Fibroblast of lung (primary cell): Measurements from ENCODE around the gene DDX49. TPM values are rescaled to one million over a fixed set of nuclear protein-coding genes. Genes with fewer than 3 reads are reported as not detected.

Source experiments
- DNase-seq, 2 donors: peaks; one replicate each; pipeline versions ENCODE4 v3.0.0 to v3.0.0-alpha.2; 2010; ENCODE audit warnings: low read depth in 2 of 2
- H2AFZ ChIP-seq: 2 replicates; pipeline ENCODE4 v1.5.1; 2012; ENCODE audit warnings: low read length, control low read depth, inconsistent platforms
- H3K27ac ChIP-seq: 2 replicates; pipeline ENCODE4 v1.5.1; 2011; ENCODE audit warnings: low read length, control low read depth; ENCODE audit not compliant: insufficient read depth
- H3K27me3 ChIP-seq: 2 replicates; pipeline ENCODE4 v1.5.1; 2011; ENCODE audit warnings: mild to moderate bottlenecking, low read length; ENCODE audit not compliant: control insufficient read depth, insufficient read depth
- H3K36me3 ChIP-seq: 2 replicates; pipeline ENCODE4 v1.5.1; 2011; ENCODE audit warnings: low read length; ENCODE audit not compliant: control insufficient read depth, insufficient read depth
- H3K4me1 ChIP-seq: 2 replicates; pipeline ENCODE4 v1.5.1; 2011; ENCODE audit warnings: low read length; ENCODE audit not compliant: control insufficient read depth, insufficient read depth; ENCODE audit errors: extremely low read depth
- H3K4me2 ChIP-seq: 2 replicates; pipeline ENCODE4 v1.5.1; 2011; ENCODE audit warnings: low read length, control low read depth; ENCODE audit not compliant: insufficient read depth; ENCODE audit errors: extremely low read depth
- H3K4me3 ChIP-seq, 4 experiments: fragments of 200-600 bp in 1 of 4; sonication (generic) in 1 of 4; replicated peaks in 1 of 4; 2 replicates each; pipeline ENCODE4 v1.5.1; 2011 to 2016; ENCODE audit warnings: low read length in 4 of 4, low read depth in 3 of 4, mild to moderate bottlenecking in 3 of 4, control low read depth in 2 of 4, inconsistent platforms in 1 of 4, mixed read lengths in 1 of 4; ENCODE audit not compliant: insufficient read depth in 1 of 4; ENCODE audit errors: control extremely low read depth in 1 of 4
- H3K79me2 ChIP-seq: 2 replicates; pipeline ENCODE4 v1.5.1; 2012; ENCODE audit warnings: mild to moderate bottlenecking, low read length, inconsistent platforms; ENCODE audit not compliant: control insufficient read depth, insufficient read depth
- H3K9ac ChIP-seq: 2 replicates; pipeline ENCODE4 v1.5.1; 2011; ENCODE audit warnings: mild to moderate bottlenecking, low read length, control low read depth; ENCODE audit not compliant: insufficient read depth
- H3K9me3 ChIP-seq: 2 replicates; pipeline ENCODE4 v1.5.1; 2012; ENCODE audit warnings: low read depth, low read length; ENCODE audit not compliant: control insufficient read depth, insufficient read depth
- H4K20me1 ChIP-seq: 2 replicates; pipeline ENCODE4 v1.5.1; 2011; ENCODE audit warnings: low read length; ENCODE audit not compliant: control insufficient read depth, insufficient read depth; ENCODE audit errors: extremely low read depth
- CTCF ChIP-seq, 2 donors: IDR thresholded peaks in 1 of 2; conservative IDR thresholded peaks in 1 of 2; 1 replicate in 1 of 2; 2 replicates in 1 of 2; pipeline ENCODE4 v1.5.1; 2011 to 2012; ENCODE audit warnings: low read length in 2 of 2, control low read depth in 1 of 2, inconsistent platforms in 1 of 2, low read depth in 1 of 2, mild to moderate bottlenecking in 1 of 2
- EZH2 ChIP-seq: IDR thresholded peaks from 2 replicates; pipeline ENCODE4 v1.5.1; 2012; ENCODE audit warnings: low read length, control low read depth, mild to moderate bottlenecking; ENCODE audit errors: missing control alignments
- polyA plus RNA-seq, 2 donors: library from polyadenylated mRNA; depleted of rRNA in 1 of 2; stranded (reverse) in 1 of 2; unstranded in 1 of 2; fragments of >200 nt; gene quantifications; 2 replicates each; pipeline ENCODE4 v1.2.1, GENCODE V29; 2011 to 2012; ENCODE audit warnings: missing spikeins in 1 of 2
- total RNA-seq: library from RNA; depleted of rRNA; stranded (reverse); fragments of >200 nt; gene quantifications from 2 replicates; pipeline ENCODE4 v1.2.1, GENCODE V29; 2014

The DDX49 gene
- total and polyA plus RNA-seq, 2 donors (not counting 1 experiment from before 2014, with no cell fraction given), result 25.3 to 56.3 TPM

GRCh38 chr19:18903156-18904037 is 16.1 kb upstream of the DDX49 start:
- H3K4me2 ChIP-seq, result no peak overlapping the region
- H3K36me3 ChIP-seq, result peaks cover 33% of the 10 kb centered on the region
- no peaks in the 10 kb centered on the region for H4K20me1 ChIP-seq
- H3K4me3 ChIP-seq, result no peak overlapping the region
- no peaks in the 10 kb centered on the region for H3K9me3 ChIP-seq
- no peaks in the 10 kb centered on the region for H3K79me2 ChIP-seq
- H3K27ac ChIP-seq, result no peak overlapping the region
- H3K27me3 ChIP-seq, result no peaks in the 10 kb centered on the region
- no peaks in the 10 kb centered on the region for H3K4me1 ChIP-seq
- no peak overlapping the region for H2AFZ ChIP-seq
- no peak overlapping the region for H3K9ac ChIP-seq
- TF ChIP-seq EZH2, result no peak
- TF ChIP-seq CTCF (conservative IDR thresholded peaks at IDR 0.05 in 1 of 2, IDR thresholded peaks at IDR 0.05 in 1 of 2; ENCODE audit: low read depth in 1 of 2, low read length in 2 of 2), result no peak
- DNase-seq, result no peak

- Histone ChIP-seq H3K27ac (no peak overlapping the region), H3K4me1 (no peaks in the 10 kb centered on the region), H3K4me3 (no peak overlapping the region), H3K9me3 (no peaks in the 10 kb centered on the region), H4K20me1 (no peaks in the 10 kb centered on the region), H3K9ac (no peak overlapping the region), H3K4me2 (no peak overlapping the region), H3K79me2 (no peaks in the 10 kb centered on the region), H2AFZ (no peak overlapping the region), H3K27me3 (no peaks in the 10 kb centered on the region), H3K36me3 (peaks cover 36% of the 10 kb centered on the region)
- no peak for TF ChIP-seq EZH2
- TF ChIP-seq CTCF (conservative IDR thresholded peaks at IDR 0.05 in 1 of 2, IDR thresholded peaks at IDR 0.05 in 1 of 2; ENCODE audit: low read depth in 1 of 2, low read length in 2 of 2), result no peak
- DNase-seq, result no peak
Measured at GRCh38 chr19:18904334-18905057, 15.0 kb upstream of the DDX49 start.

GRCh38 chr19:18905058-18905456 is 14.5 kb upstream of the DDX49 start:
- Histone ChIP-seq H2AFZ (no peak overlapping the region), H3K36me3 (peaks cover 36% of the 10 kb centered on the region), H3K4me1 (no peaks in the 10 kb centered on the region), H3K4me3 (no peak overlapping the region), H3K27me3 (no peaks in the 10 kb centered on the region), H3K79me2 (no peaks in the 10 kb centered on the region), H3K27ac (no peak overlapping the region), H4K20me1 (no peaks in the 10 kb centered on the region), H3K4me2 (no peak overlapping the region), H3K9me3 (no peaks in the 10 kb centered on the region), H3K9ac (no peak overlapping the region)
- TF ChIP-seq EZH2 (no peak), CTCF (conservative IDR thresholded peaks at IDR 0.05 in 1 of 2, IDR thresholded peaks at IDR 0.05 in 1 of 2; ENCODE audit: low read depth in 1 of 2, low read length in 2 of 2) (no peak)
- no peak for DNase-seq
